ENCODE measurements around the gene ANGEL2.
"Not testable (repeated sequence)": the region's sequence is repeated elsewhere in the genome, so short reads cannot be mapped to it uniquely, and the experiment has no call there.

ANGEL2 gene

GRCh38 chr1:213017447-213018273, 2.0 kb upstream of the ANGEL2 start:
- DNase-seq, result no peak

GRCh38 chr1:213014642-213015041, 1.0 kb downstream of the ANGEL2 start:
- peak in 1 of 2 donors; percentile 3 for DNase-seq

- no peak for DNase-seq
Measured at GRCh38 chr1:213008564-213008963, 7.1 kb downstream of the ANGEL2 start.

- no peak for DNase-seq
Measured at GRCh38 chr1:213003256-213003655, 12.4 kb downstream of the ANGEL2 start.

GRCh38 chr1:212994926-212995325, 20.7 kb downstream of the ANGEL2 start:
- DNase-seq, result no peak

- DNase-seq, result not testable (repeated sequence)
Measured at GRCh38 chr1:212993960-212994359, 21.7 kb downstream of the ANGEL2 start.

GRCh38 chr1:212990276-212990675, 25.4 kb downstream of the ANGEL2 start:
- no peak for DNase-seq

- DNase-seq, result no peak
Measured at GRCh38 chr1:212987702-212988322, 27.9 kb downstream of the ANGEL2 start.

- DNase-seq, result no peak
Measured at GRCh38 chr1:212986551-212986950, 29.1 kb downstream of the ANGEL2 start.

GRCh38 chr1:212984522-212985291, 31.0 kb downstream of the ANGEL2 start:
- no peak for DNase-seq

- no peak for DNase-seq
Measured at GRCh38 chr1:212983482-212983881, 32.2 kb downstream of the ANGEL2 start.

GRCh38 chr1:212982430-212983152, 33.1 kb downstream of the ANGEL2 start:
- no peak for DNase-seq

GRCh38 chr1:212981571-212982328, 33.9 kb downstream of the ANGEL2 start:
- no peak for DNase-seq

- no peak for DNase-seq
Measured at GRCh38 chr1:212981025-212981495, 34.6 kb downstream of the ANGEL2 start.

GRCh38 chr1:212980123-212980785, 35.4 kb downstream of the ANGEL2 start:
- no peak for DNase-seq

- DNase-seq, result peak; percentile 26 to 45
Measured at GRCh38 chr1:212979340-212980122, 36.1 kb downstream of the ANGEL2 start.

- peak in 1 of 2 donors; percentile 9 for DNase-seq
Measured at GRCh38 chr1:212977781-212978645, 37.7 kb downstream of the ANGEL2 start.

- no peak for DNase-seq
Measured at GRCh38 chr1:212976586-212976985, 39.1 kb downstream of the ANGEL2 start.

- no peak for DNase-seq
Measured at GRCh38 chr1:212975111-212975918, 40.4 kb downstream of the ANGEL2 start.
